ENCODE results near the gene PSAPL1. TPM values are rescaled to one million over a fixed set of nuclear protein-coding genes. Genes with fewer than 3 reads are reported as not detected.

The PSAPL1 gene
- total RNA-seq, 1 donor from 2014 or later = not detected

DNA sequence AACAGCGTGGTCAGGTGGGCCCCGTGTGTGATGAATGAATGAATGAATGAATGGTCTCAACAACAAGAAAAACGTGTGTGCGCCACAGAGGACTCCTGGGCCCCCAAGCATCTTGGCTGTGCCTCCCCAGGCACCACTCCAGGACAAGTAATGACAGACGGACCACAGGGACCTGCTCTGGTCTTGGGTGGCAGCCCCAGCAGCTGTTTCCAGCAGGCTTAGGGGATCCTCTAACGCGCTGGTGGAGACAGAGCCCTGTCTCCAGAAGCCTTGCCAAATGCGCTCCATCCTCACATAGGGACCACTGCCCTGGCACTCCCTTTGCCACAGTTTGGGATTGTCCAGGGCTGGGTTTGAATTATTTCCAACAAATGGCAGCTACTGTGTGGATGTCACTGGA, 39.1 kb downstream of the PSAPL1 start:
- DNase-seq (ENCODE audit: low read depth) (no peak), FAIRE-seq (no peak)
- Mint-ChIP-seq H3K36me3 (ENCODE audit: low read depth, unreplicated experiment) (peaks cover 2% of the 10 kb centered on the region), H3K4me3 (ENCODE audit: unreplicated experiment) (no peak overlapping the region), H3K9me3 (ENCODE audit: unreplicated experiment) (peaks cover 2% of the 10 kb centered on the region), H3K4me1 (ENCODE audit: low read depth, unreplicated experiment) (peaks cover 57% of the 10 kb centered on the region), H3K27me3 (ENCODE audit: low read depth, unreplicated experiment) (peaks cover 5% of the 10 kb centered on the region), H3K27ac (ENCODE audit: unreplicated experiment) (no peak overlapping the region)
- H3K4me1 ChIP-seq (ENCODE audit: insufficient read depth, low read length) = peaks cover 36% of the 10 kb centered on the region
- no peak for TF ChIP-seq EZH2 (IDR thresholded peaks at IDR 0.05; ENCODE audit: insufficient read depth, low read length)
- TF ChIP-seq, protein P1, sequence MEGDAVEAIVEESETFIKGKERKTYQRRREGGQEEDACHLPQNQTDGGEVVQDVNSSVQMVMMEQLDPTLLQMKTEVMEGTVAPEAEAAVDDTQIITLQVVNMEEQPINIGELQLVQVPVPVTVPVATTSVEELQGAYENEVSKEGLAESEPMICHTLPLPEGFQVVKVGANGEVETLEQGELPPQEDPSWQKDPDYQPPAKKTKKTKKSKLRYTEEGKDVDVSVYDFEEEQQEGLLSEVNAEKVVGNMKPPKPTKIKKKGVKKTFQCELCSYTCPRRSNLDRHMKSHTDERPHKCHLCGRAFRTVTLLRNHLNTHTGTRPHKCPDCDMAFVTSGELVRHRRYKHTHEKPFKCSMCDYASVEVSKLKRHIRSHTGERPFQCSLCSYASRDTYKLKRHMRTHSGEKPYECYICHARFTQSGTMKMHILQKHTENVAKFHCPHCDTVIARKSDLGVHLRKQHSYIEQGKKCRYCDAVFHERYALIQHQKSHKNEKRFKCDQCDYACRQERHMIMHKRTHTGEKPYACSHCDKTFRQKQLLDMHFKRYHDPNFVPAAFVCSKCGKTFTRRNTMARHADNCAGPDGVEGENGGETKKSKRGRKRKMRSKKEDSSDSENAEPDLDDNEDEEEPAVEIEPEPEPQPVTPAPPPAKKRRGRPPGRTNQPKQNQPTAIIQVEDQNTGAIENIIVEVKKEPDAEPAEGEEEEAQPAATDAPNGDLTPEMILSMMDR (IDR thresholded peaks at IDR 0.05; ENCODE audit: insufficient read depth, low read depth, low read length) = no peak
- H3K4me3 ChIP-seq (ENCODE audit: insufficient read depth, low read depth, low read length) = no peak overlapping the region
- peaks cover 14% of the 10 kb centered on the region for H4K20me1 ChIP-seq (ENCODE audit: insufficient read depth, low read length)
- no peak overlapping the region for H3K9ac ChIP-seq (ENCODE audit: low read length)
- peaks cover 3% of the 10 kb centered on the region for H3K27me3 ChIP-seq (ENCODE audit: insufficient read depth, low read length)
- H3K36me3 ChIP-seq (ENCODE audit: insufficient read depth, low read length) = no peaks in the 10 kb centered on the region
- no peaks in the 10 kb centered on the region for H3K9me3 ChIP-seq (ENCODE audit: insufficient read depth, low read depth, low read length)
- no peak overlapping the region for H3K27ac ChIP-seq (ENCODE audit: low read depth, low read length)
- no peaks in the 10 kb centered on the region for H3K79me2 ChIP-seq (ENCODE audit: insufficient read depth, low read length)
- no peak overlapping the region for H2AFZ ChIP-seq (ENCODE audit: low read depth, low read length)
- H3K4me2 ChIP-seq (ENCODE audit: low read length) = no peak overlapping the region

DNA sequence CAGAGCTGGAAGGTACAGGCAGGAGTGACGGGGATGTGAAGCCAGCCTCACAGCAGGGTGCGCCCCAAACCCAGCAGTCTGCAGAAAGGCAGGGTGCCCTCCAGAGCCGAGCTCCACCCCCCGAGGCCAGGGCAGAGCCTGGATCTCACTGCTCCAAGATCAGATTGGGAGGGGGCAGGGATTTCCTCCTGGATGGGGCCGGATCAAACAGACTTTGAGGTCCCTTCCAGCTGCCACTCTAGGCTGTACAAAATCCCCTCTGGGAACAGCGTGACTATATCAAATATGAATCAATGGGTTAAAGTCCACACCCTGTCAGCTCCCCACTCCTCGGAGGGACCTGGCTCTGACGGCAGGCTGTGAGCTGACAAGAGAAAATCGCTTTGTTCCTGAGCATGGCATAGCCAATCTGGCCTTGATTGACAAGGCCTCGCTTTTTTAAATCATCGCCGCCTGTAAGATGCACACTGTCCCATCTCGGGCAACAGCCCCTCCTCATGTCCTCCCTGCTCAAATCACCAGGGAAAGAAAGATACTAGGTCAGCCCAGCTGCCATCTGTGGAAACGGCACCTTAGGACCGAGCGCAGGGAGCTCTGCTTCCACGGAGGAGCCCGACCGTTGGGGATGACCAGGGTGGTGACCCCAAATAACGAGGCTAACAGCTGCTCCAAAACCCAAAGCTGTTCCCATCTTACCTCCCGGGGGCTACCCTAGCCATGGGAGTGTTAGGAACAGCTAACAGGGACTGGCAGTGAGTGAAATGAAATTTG, 39.9 kb downstream of the PSAPL1 start:
- H3K36me3 ChIP-seq (ENCODE audit: insufficient read depth, low read length) = no peaks in the 10 kb centered on the region
- H3K9me3 ChIP-seq (ENCODE audit: insufficient read depth, low read depth, low read length) = no peaks in the 10 kb centered on the region
- Mint-ChIP-seq H3K27ac (ENCODE audit: unreplicated experiment) (no peak overlapping the region), H3K36me3 (ENCODE audit: low read depth, unreplicated experiment) (peaks cover 3% of the 10 kb centered on the region), H3K4me3 (ENCODE audit: unreplicated experiment) (no peak overlapping the region), H3K9me3 (ENCODE audit: unreplicated experiment) (peaks cover 2% of the 10 kb centered on the region), H3K4me1 (ENCODE audit: low read depth, unreplicated experiment) (peaks cover 63% of the 10 kb centered on the region), H3K27me3 (ENCODE audit: low read depth, unreplicated experiment) (peaks cover 9% of the 10 kb centered on the region)
- H3K27me3 ChIP-seq (ENCODE audit: insufficient read depth, low read length) = peaks cover 3% of the 10 kb centered on the region
- no peaks in the 10 kb centered on the region for H3K79me2 ChIP-seq (ENCODE audit: insufficient read depth, low read length)
- peaks cover 36% of the 10 kb centered on the region for H3K4me1 ChIP-seq (ENCODE audit: insufficient read depth, low read length)
- FAIRE-seq (no peak), DNase-seq (ENCODE audit: low read depth) (no peak)
- H3K9ac ChIP-seq (ENCODE audit: low read length) = no peak overlapping the region
- peaks cover 20% of the 10 kb centered on the region for H4K20me1 ChIP-seq (ENCODE audit: insufficient read depth, low read length)
- no peak for TF ChIP-seq EZH2 (IDR thresholded peaks at IDR 0.05; ENCODE audit: insufficient read depth, low read length)
- TF ChIP-seq, protein P1 (IDR thresholded peaks at IDR 0.05; ENCODE audit: insufficient read depth, low read depth, low read length) = no peak
- no peak overlapping the region for H2AFZ ChIP-seq (ENCODE audit: low read depth, low read length)
- H3K27ac ChIP-seq (ENCODE audit: low read depth, low read length) = no peak overlapping the region
- no peak overlapping the region for H3K4me3 ChIP-seq (ENCODE audit: insufficient read depth, low read depth, low read length)
- H3K4me2 ChIP-seq (ENCODE audit: low read length) = no peak overlapping the region

Data from astrocyte (in vitro differentiated cells and primary cell).